Measurements from ENCODE around the gene EXOC3L2. TPM values are rescaled to one million over a fixed set of nuclear protein-coding genes. Genes with fewer than 3 reads are reported as not detected.

Gene EXOC3L2
- polyA plus RNA-seq, 1 of the 3 experiments (the other 2 are of a cell fraction) = 0.02 TPM

DNA sequence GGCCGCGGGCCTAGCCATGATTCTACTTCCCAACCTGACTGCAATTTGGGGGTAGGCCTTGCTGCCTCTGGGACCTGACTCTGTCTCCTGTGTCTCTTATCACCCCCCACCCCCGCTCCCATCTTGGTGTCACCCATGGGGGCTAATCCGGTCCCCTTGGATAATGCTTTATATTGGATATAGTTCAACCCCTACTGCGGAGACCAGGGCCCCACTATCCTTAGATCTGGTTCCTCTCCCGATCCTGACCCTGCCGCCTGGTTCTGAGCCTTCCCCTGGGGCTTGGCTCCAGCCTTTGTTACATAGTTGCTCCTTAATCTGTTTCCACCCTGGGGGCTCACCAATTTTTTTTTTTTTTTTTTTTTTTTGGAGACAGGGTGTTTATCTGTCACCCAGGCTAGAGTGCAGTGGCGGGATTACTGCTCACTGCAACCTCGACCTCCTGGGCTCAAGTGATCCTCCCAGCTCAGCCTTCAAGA lies 65.3 kb downstream of the EXOC3L2 start (continued):
- no peak for TF ChIP-seq POLR2AphosphoS5 (IDR thresholded peaks at IDR 0.05; ENCODE audit: low read depth, low read length)

DNA sequence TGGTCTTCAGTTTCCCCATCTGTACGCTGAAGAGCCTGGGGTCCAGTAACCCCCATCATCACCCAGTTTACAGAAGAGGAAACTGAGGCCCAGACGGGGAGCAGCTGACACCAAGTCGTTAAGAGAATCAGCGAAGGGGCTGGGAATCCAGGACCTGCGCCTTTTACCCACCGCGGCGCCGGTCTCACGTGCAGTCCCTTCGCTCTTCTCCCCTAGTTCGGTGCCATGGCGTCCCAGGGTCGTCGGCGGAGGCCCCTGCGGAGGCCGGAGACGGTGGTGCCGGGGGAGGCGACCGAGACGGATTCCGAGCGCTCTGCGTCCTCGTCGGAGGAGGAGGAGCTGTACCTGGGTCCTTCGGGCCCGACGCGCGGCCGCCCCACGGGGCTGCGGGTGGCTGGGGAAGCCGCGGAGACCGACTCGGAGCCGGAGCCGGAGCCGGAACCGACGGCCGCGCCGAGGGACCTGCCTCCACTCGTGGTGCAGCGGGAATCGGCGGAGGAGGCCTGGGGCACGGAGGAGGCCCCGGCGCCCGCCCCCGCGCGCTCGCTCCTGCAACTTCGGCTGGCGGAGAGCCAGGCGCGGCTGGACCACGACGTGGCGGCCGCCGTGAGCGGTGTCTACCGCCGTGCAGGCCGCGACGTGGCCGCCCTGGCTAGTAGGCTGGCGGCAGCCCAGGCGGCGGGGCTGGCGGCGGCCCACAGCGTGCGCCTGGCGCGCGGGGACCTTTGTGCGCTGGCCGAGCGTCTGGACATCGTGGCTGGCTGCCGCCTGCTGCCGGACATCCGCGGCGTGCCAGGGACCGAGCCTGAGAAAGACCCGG lies 65.9 kb downstream of the EXOC3L2 start:
- Histone ChIP-seq H3K27me3 (ENCODE audit: insufficient read depth) (no peaks in the 10 kb centered on the region), H3K9me2 (no peaks in the 10 kb centered on the region), H3K4me3 (ENCODE audit: low read depth in 2 of 2, low read length in 1 of 2) (peak overlapping the region; percentile 81 to 96), H3K27ac (ENCODE audit: low read depth in 2 of 2, low read length in 1 of 2) (peak overlapping the region; percentile 53 to 74), H3K79me2 (ENCODE audit: insufficient read depth) (peaks cover 29% of the 10 kb centered on the region), H3K4me2 (peak overlapping the region; percentile 99), H3K9ac (peak overlapping the region; percentile 59), H3F3A (replicated peaks; ENCODE audit: insufficient read depth) (peaks cover 9% of the 10 kb centered on the region), H3K4me1 (ENCODE audit: control insufficient read depth in 1 of 2, insufficient read depth in 2 of 2, low read depth in 1 of 2, low read length in 1 of 2) (peaks cover 0 to 13% of the 10 kb centered on the region in 2 experiments; a peak in 1 of 4 replicates), H3K36me3 (replicated peaks in 1 of 2; ENCODE audit: control insufficient read depth in 1 of 2, insufficient read depth in 2 of 2, low read length in 1 of 2) (peaks cover 0 to 5% of the 10 kb centered on the region in 2 experiments), H2AFZ (ENCODE audit: low read depth) (peak overlapping the region; percentile 79), H4K20me1 (ENCODE audit: insufficient read depth) (no peaks in the 10 kb centered on the region), H3K9me3 (no peaks in the 10 kb centered on the region)
- 20% methylated on average over 5 of the region's 97 CpGs for WGBS (ENCODE audit: low lambda C conversion rate)
- ChIA-PET CTCF (interaction anchor here (0.8 to 1.7 kb wide), 7 partner anchors 30 to 306 kb away, joined by 3 to 6 read pairs (median 4); partner anchors contain the start of gene EXOC3L2), POLR2A (interaction anchor here (1.8 kb wide), 1 partner anchor 87 kb away, joined by 7 read pairs; the partner anchor contains the start of gene PPP1R37)
- DNase-seq = peak; percentile 66
- TF ChIP-seq, protein P1, sequence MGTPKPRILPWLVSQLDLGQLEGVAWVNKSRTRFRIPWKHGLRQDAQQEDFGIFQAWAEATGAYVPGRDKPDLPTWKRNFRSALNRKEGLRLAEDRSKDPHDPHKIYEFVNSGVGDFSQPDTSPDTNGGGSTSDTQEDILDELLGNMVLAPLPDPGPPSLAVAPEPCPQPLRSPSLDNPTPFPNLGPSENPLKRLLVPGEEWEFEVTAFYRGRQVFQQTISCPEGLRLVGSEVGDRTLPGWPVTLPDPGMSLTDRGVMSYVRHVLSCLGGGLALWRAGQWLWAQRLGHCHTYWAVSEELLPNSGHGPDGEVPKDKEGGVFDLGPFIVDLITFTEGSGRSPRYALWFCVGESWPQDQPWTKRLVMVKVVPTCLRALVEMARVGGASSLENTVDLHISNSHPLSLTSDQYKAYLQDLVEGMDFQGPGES (IDR thresholded peaks at IDR 0.05; ENCODE audit: low read depth, low read length) = no peak
- TF ChIP-seq RCOR1 (IDR thresholded peaks at IDR 0.05; ENCODE audit: low read length) (no peak), YY1 (IDR thresholded peaks at IDR 0.05; ENCODE audit: low read depth) (no peak), SMC3 (IDR thresholded peaks at IDR 0.05; ENCODE audit: low read depth, low read length) (no peak), MXI1 (IDR thresholded peaks at IDR 0.05; ENCODE audit: low read depth, low read length) (no peak; the same call in 1 of the 2 replicates), ELF1 (IDR thresholded peaks at IDR 0.05) (no peak), EP300 (IDR thresholded peaks at IDR 0.05; ENCODE audit: borderline replicate concordance in 1 of 2, low read depth in 1 of 2, low read length in 1 of 2) (no peak), NRF1 (IDR thresholded peaks at IDR 0.05; ENCODE audit: low read depth, low read length) (no peak), GATA2 (CRISPR knock-in tag; IDR thresholded peaks at IDR 0.05) (no peak), RAD21 (IDR thresholded peaks at IDR 0.05; ENCODE audit: low read length) (no peak), MEF2A (IDR thresholded peaks at IDR 0.05; ENCODE audit: borderline replicate concordance, low read depth) (no peak), TEAD4 (IDR thresholded peaks at IDR 0.05; ENCODE audit: borderline replicate concordance, insufficient read depth) (no peak), FOSL2 (IDR thresholded peaks at IDR 0.05; ENCODE audit: borderline replicate concordance, low read depth) (no peak), NFIC (IDR thresholded peaks at IDR 0.05; ENCODE audit: borderline replicate concordance) (no peak)
- TF ChIP-seq, protein P2, sequence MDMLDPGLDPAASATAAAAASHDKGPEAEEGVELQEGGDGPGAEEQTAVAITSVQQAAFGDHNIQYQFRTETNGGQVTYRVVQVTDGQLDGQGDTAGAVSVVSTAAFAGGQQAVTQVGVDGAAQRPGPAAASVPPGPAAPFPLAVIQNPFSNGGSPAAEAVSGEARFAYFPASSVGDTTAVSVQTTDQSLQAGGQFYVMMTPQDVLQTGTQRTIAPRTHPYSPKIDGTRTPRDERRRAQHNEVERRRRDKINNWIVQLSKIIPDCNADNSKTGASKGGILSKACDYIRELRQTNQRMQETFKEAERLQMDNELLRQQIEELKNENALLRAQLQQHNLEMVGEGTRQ (IDR thresholded peaks at IDR 0.05; ENCODE audit: borderline replicate concordance, low read depth, low read length) = no peak
- TF ChIP-seq, protein P3, sequence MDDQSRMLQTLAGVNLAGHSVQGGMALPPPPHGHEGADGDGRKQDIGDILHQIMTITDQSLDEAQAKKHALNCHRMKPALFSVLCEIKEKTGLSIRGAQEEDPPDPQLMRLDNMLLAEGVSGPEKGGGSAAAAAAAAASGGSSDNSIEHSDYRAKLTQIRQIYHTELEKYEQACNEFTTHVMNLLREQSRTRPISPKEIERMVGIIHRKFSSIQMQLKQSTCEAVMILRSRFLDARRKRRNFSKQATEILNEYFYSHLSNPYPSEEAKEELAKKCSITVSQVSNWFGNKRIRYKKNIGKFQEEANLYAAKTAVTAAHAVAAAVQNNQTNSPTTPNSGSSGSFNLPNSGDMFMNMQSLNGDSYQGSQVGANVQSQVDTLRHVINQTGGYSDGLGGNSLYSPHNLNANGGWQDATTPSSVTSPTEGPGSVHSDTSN (IDR thresholded peaks at IDR 0.05) = no peak
- TF ChIP-seq, protein P4, sequence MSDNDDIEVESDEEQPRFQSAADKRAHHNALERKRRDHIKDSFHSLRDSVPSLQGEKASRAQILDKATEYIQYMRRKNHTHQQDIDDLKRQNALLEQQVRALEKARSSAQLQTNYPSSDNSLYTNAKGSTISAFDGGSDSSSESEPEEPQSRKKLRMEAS (IDR thresholded peaks at IDR 0.05; ENCODE audit: low read depth) = no peak
